Panc1 (cell line): ENCODE measurements around the gene PAPOLB.

Source experiments
- POLR2AphosphoS5 ChIP-seq: IDR thresholded peaks from 2 replicates; pipeline ENCODE4 v1.6.1; 2012; ENCODE audit warnings: mild to moderate bottlenecking, low read depth, low read length, moderate library complexity
- SIN3A ChIP-seq: IDR thresholded peaks from 2 replicates; pipeline ENCODE4 v1.6.1; 2012; ENCODE audit warnings: low read depth, mild to moderate bottlenecking, low read length, moderate library complexity, borderline replicate concordance; ENCODE audit not compliant: insufficient read depth
- TCF7L2 ChIP-seq: IDR thresholded peaks from 2 replicates; pipeline ENCODE4 v1.6.1; 2011; ENCODE audit warnings: mild to moderate bottlenecking, low read depth, low read length, inconsistent platforms
- TF ChIP-seq, protein P1 (sequence below): fragments of 450-650 bp; IDR thresholded peaks from 2 replicates; pipeline ENCODE4 v1.5.1; 2017; ENCODE audit warnings: mild to moderate bottlenecking
- TF ChIP-seq, protein P2 (sequence below), 2 experiments: IDR thresholded peaks; 2 replicates each; pipeline ENCODE4 v1.6.1; 2011 to 2012; ENCODE audit warnings: low read depth in 2 of 2, control low read depth in 1 of 2, low read length in 1 of 2, mild to moderate bottlenecking in 1 of 2, moderate library complexity in 1 of 2; ENCODE audit not compliant: insufficient read depth in 1 of 2

DNA sequence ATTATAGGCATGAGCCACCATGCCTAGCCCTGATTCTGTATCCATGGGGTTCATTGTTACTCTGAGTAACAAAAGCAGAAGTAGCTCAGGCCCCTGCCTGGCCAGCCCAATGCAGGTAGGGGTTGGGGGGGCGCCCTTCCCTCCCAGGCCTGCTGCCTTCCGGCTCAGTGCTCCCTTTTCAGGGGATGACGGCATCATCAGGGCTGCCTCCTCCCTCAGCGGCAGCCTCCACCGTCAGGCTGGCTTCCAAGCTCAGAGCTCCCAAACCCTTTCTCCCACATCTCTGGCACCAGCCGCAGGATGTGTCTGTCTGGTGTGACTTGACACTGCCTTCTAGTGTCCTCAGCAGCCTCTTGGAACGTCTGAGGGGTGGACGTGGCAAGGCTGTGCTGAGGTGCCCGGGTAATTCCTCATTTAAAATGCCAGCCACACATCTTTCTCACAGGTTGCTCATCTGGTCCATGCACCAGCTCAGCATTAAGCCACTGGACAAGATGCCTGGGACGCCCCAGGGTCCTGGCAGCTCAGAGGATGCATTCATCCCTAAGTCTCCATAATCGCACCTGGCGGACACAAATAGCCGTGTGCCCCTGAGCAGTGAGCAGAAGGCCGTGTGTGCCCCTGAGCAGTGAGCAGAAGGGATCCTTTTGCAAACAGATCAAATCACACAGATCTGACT is 38.2 kb downstream of the PAPOLB start:
- TF ChIP-seq, protein P1, sequence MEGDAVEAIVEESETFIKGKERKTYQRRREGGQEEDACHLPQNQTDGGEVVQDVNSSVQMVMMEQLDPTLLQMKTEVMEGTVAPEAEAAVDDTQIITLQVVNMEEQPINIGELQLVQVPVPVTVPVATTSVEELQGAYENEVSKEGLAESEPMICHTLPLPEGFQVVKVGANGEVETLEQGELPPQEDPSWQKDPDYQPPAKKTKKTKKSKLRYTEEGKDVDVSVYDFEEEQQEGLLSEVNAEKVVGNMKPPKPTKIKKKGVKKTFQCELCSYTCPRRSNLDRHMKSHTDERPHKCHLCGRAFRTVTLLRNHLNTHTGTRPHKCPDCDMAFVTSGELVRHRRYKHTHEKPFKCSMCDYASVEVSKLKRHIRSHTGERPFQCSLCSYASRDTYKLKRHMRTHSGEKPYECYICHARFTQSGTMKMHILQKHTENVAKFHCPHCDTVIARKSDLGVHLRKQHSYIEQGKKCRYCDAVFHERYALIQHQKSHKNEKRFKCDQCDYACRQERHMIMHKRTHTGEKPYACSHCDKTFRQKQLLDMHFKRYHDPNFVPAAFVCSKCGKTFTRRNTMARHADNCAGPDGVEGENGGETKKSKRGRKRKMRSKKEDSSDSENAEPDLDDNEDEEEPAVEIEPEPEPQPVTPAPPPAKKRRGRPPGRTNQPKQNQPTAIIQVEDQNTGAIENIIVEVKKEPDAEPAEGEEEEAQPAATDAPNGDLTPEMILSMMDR, result no peak
- TF ChIP-seq POLR2AphosphoS5 (no peak), SIN3A (no peak), TCF7L2 (no peak)
- TF ChIP-seq, protein P2, sequence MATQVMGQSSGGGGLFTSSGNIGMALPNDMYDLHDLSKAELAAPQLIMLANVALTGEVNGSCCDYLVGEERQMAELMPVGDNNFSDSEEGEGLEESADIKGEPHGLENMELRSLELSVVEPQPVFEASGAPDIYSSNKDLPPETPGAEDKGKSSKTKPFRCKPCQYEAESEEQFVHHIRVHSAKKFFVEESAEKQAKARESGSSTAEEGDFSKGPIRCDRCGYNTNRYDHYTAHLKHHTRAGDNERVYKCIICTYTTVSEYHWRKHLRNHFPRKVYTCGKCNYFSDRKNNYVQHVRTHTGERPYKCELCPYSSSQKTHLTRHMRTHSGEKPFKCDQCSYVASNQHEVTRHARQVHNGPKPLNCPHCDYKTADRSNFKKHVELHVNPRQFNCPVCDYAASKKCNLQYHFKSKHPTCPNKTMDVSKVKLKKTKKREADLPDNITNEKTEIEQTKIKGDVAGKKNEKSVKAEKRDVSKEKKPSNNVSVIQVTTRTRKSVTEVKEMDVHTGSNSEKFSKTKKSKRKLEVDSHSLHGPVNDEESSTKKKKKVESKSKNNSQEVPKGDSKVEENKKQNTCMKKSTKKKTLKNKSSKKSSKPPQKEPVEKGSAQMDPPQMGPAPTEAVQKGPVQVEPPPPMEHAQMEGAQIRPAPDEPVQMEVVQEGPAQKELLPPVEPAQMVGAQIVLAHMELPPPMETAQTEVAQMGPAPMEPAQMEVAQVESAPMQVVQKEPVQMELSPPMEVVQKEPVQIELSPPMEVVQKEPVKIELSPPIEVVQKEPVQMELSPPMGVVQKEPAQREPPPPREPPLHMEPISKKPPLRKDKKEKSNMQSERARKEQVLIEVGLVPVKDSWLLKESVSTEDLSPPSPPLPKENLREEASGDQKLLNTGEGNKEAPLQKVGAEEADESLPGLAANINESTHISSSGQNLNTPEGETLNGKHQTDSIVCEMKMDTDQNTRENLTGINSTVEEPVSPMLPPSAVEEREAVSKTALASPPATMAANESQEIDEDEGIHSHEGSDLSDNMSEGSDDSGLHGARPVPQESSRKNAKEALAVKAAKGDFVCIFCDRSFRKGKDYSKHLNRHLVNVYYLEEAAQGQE (IDR thresholded peaks at IDR 0.05; ENCODE audit: insufficient read depth in 1 of 2, low read depth in 2 of 2, low read length in 1 of 2), result no peak
